IMR-90 (cell line): ENCODE measurements around the gene NELL1.

ENCODE experiments used
- BHLHE40 ChIP-seq: fragments of 150-350 bp; IDR thresholded peaks from 2 replicates; pipeline ENCODE4 v1.6.1; 2016; ENCODE audit warnings: mild to moderate bottlenecking, low read depth, low read length
- CTCF ChIP-seq: conservative IDR thresholded peaks from 2 replicates; pipeline ENCODE4 v1.5.1; 2012; ENCODE audit warnings: mild to moderate bottlenecking, low read depth, low read length, improper control_type of control experiment
- ELK1 ChIP-seq: fragments of 150-350 bp; IDR thresholded peaks from 2 replicates; pipeline ENCODE4 v1.6.1; 2016; ENCODE audit warnings: low read depth, mild to moderate bottlenecking, low read length, moderate library complexity, borderline replicate concordance
- NFE2L2 ChIP-seq: fragments of 150-350 bp; IDR thresholded peaks from 2 replicates; pipeline ENCODE4 v1.6.1; 2016; ENCODE audit warnings: low read depth, mild to moderate bottlenecking, low read length
- POLR2A ChIP-seq: IDR thresholded peaks from 2 replicates; pipeline ENCODE4 v1.6.1; 2012; ENCODE audit warnings: mild to moderate bottlenecking, low read depth, low read length
- RAD21 ChIP-seq: IDR thresholded peaks from 2 replicates; pipeline ENCODE4 v1.6.1; 2012; ENCODE audit warnings: low read length, improper control_type of control experiment
- RCOR1 ChIP-seq: IDR thresholded peaks from 2 replicates; pipeline ENCODE4 v1.6.1; 2012; ENCODE audit warnings: mild to moderate bottlenecking, low read length, improper control_type of control experiment; ENCODE audit not compliant: insufficient replicate concordance
- RFX5 ChIP-seq: IDR thresholded peaks from 2 replicates; pipeline ENCODE4 v1.8.0; 2012; ENCODE audit warnings: low read depth, mild to moderate bottlenecking, low read length, moderate library complexity
- SMC3 ChIP-seq: fragments of 150-350 bp; IDR thresholded peaks from 2 replicates; pipeline ENCODE4 v1.6.1; 2016; ENCODE audit warnings: low read depth, mild to moderate bottlenecking, antibody characterized with exemption, low read length, moderate library complexity

DNA sequence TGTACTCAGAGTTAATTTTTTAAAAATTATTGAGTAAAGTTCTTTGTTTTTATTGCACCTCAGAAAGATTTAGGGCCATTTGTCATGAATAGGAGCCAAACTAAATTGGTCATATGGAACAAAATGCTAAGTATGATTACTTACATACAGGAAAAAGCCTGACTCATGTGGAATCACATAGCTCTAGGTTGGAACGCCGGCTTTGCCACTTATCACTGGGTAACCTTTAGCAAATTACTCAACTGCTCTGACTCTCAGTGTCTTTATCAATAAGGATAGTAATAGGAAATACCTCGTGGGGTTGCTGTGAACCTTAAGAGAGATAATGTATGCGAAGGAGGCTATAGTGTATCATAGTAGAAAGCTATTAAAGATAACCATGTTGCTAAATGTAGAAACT lies 638.5 kb downstream of the NELL1 start:
- TF ChIP-seq CTCF (no peak), NFE2L2 (no peak), RAD21 (no peak), RFX5 (no peak), RCOR1 (no peak), ELK1 (no peak), POLR2A (no peak), SMC3 (no peak), BHLHE40 (no peak)
